Middle frontal gyrus (tissue), 1 donor: ENCODE results near the gene MAPK8IP3.

ENCODE experiments used
- DNase-seq: peaks from one replicate; pipeline ENCODE4 v3.0.0-alpha.2; 2015; ENCODE audit warnings: low spot score; ENCODE audit errors: extremely low spot score

Gene MAPK8IP3

DNA sequence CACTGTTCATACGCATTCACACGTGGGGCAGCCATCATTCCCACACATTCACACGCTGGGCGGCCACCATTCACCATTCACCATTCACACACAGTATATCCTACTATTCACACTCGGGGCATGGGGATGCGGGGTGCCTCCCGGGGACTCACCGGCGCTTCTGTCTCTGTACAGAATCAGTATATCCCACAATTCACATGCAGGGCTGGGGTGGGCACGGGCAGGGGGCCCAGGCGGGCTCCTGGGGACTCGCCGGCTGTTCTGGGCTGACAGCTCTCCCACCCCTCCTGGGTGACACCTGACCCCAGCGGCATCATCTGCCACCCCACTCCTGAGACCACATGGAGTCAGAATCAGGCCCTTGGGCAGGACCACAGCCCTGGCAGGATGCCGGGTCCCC lies 55.8 kb downstream of the MAPK8IP3 start:
- DNase-seq = no peak

DNA sequence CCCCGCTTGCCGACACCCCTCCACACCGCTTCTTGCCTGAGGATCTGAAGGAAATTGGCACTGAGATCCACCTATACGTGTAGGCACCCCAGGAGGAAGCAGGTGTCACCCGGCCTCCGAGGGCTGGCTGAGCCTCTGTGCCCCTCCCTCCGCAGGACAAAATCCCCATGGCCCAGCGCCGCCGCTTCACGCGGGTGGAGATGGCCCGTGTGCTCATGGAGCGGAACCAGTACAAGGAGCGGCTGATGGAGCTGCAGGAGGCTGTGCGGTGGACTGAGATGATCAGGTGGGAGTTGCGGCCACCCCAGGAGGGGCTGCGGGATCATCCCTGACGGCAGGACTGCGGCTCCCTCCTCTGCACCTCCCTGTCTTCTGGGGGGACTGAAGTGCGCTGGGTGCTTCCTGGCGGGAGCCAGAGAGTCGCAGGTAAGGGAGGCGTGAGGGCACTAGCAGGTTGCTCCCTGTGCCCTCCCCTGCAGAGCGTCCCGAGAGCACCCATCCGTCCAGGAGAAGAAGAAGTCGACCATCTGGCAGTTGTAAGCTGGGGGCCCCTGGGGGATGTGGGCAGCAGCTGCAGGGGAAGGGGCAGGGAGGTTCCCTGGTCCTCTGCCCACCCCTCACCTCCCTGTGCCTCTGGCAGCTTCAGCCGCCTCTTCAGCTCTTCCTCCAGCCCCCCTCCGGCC lies 56.3 kb downstream of the MAPK8IP3 start:
- no peak for DNase-seq

DNA sequence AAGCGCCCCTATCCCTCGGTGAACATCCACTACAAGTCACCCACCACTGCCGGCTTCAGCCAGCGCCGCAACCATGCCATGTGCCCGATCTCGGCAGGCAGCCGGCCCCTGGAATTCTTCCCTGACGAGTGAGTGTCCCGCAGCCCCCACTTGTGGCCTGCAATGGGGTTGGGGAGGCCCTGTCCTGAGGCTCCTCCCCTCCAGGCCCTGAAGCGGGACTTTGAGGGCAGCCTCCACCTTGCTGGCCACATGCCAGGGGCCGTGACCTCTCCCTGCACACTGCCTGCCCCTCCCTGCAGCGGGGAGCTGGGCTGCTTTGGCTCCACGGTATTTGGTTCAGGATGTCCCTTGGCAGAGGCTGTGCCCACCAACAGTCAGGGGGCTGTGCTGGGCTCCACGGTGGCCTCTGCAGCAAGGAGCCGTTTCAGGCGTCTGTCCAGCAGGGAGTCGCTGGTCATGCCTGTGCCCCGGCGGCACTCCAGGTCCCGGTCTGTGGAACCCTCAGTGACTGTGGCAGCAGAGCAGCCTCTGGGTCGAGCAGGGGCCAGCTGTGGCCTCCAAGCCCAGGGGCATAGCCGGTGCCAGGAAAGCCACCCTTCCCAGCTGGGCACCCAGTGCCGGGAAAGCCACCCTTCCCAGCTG lies 57.0 kb downstream of the MAPK8IP3 start:
- no peak for DNase-seq

DNA sequence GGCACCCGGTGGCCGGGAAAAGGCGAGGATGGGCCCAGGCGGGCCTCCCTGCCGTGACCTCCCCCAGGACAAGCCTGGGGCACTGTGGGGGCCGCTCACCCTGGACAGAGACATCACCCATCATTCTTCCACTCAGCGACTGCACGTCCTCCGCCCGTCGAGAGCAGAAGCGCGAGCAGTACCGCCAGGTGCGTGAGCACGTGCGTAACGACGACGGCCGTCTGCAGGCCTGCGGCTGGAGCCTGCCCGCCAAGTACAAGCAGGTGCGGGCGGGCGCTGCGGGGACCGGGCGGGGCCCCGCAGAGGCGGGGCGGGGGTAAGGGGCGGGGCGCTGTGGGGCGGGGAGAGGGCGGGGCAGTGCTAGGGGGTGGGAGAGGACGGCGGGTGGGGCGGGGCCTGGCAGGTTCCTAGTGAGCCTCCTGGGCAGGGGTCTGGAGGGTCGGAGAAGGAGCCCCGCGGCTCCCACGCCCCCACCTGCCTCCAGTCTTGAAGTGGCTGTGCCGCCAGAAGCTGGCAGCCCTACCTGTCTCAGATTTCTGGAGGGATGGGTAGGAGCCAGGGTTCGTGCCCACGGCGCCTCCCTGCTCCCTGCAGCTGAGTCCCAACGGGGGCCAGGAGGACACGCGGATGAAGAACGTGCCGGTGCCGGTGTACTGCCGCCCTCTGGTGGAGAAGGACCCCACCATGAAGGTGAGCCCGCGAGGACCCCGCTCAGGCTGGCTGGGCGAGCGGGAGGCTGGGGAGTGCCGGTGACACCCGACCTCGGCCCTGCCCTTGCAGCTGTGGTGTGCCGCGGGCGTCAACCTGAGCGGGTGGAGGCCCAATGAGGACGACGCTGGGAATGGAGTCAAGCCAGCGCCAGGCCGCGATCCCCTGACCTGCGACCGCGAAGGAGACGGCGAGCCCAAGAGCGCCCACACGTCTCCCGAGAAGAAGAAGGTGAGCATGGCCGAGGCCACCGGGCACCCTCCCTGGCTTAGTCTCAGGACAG lies 57.8 kb downstream of the MAPK8IP3 start:
- no peak for DNase-seq

DNA sequence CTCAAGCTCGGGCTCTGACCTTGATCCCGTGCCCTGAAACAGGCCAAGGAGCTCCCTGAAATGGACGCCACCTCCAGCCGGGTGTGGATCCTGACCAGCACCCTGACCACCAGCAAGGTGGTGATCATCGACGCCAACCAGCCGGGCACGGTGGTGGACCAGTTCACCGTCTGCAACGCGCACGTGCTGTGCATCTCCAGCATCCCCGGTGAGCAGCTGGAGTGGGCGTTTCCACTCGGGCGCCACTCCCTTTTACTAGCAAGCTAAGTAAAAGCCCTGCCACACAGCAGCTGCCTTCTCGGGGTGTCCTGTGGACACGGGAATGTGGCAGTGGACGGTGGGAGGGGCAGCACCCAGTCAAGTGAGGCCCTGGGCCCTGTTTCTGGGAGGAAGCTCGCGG lies 59.0 kb downstream of the MAPK8IP3 start:
- DNase-seq = no peak

DNA sequence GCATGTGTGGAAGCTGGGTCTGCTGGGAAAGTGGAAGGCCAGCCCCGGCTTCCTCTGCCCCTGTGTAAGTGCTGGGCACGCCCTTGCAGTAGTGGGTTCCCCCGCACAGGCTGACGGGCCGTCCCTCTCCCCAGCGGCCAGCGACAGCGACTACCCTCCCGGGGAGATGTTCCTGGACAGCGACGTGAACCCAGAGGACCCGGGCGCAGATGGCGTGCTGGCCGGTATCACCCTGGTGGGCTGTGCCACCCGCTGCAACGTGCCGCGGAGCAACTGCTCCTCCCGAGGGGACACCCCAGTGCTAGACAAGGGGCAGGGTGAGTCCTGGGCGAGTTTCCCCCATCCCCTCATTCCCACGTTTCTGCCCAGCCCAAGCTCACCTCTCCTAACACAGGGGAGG lies 59.8 kb downstream of the MAPK8IP3 start:
- DNase-seq = no peak

DNA sequence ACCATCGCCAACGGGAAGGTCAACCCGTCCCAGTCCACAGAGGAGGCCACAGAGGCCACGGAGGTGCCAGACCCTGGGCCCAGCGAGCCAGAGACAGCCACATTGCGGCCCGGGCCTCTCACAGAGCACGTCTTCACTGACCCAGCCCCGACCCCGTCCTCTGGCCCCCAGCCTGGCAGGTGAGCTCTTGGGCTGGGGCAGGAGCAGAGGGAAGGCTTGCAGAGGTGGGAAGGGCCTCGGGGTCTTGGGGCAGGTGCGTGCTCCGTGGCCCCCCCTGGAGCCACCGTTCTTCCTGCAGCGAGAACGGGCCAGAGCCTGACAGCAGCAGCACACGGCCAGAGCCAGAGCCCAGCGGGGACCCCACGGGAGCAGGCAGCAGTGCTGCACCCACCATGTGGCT lies 60.2 kb downstream of the MAPK8IP3 start:
- no peak for DNase-seq

DNA sequence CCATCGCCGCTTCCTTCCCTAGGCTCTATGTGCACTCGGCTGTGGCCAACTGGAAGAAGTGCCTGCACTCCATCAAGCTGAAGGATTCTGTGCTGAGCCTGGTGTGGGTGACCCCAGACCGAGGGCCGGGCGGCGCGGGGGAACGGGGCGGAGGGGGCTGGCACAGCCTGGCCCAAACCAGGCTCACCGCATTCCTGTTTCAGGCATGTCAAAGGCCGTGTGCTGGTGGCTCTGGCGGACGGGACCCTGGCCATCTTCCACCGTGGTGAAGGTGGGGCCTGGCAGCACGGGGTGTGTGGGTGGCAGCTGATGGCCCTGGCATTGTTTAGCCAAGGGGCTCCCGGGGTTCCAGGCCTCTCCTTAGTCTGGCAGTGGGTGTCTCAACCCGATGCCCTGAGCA lies 60.7 kb downstream of the MAPK8IP3 start:
- DNase-seq = no peak

DNA sequence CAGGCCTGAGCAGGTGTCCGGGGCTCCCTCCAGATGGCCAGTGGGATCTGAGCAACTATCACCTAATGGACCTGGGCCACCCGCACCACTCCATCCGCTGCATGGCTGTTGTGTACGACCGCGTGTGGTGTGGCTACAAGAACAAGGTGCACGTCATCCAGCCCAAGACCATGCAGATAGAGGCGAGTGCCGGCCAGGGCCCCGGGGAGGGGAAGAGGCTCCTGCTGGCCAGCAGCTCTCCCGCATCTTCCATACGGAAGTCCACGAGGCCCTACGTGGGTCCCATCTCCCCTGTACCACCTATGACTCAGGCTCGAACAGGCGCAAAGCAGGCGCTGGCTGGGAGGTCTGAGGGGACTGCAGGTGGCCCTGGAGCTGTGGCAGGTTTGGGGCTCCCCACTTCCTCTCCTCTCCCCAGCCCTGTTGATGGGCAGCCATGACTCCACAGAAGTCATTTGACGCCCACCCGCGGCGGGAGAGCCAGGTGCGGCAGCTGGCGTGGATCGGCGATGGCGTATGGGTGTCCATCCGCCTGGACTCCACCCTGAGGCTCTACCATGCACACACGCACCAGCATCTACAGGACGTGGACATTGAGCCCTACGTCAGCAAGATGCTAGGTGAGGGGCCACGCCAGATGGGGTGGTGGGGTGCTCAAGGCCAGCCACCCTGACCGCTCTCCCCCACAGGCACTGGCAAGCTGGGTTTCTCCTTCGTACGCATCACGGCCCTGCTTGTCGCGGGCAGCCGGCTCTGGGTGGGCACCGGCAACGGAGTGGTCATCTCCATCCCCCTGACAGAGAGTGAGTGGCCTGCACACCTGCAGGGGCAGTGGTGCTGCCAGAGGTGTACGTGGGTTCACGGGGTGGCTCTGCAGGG lies 61.4 kb downstream of the MAPK8IP3 start:
- DNase-seq = no peak

DNA sequence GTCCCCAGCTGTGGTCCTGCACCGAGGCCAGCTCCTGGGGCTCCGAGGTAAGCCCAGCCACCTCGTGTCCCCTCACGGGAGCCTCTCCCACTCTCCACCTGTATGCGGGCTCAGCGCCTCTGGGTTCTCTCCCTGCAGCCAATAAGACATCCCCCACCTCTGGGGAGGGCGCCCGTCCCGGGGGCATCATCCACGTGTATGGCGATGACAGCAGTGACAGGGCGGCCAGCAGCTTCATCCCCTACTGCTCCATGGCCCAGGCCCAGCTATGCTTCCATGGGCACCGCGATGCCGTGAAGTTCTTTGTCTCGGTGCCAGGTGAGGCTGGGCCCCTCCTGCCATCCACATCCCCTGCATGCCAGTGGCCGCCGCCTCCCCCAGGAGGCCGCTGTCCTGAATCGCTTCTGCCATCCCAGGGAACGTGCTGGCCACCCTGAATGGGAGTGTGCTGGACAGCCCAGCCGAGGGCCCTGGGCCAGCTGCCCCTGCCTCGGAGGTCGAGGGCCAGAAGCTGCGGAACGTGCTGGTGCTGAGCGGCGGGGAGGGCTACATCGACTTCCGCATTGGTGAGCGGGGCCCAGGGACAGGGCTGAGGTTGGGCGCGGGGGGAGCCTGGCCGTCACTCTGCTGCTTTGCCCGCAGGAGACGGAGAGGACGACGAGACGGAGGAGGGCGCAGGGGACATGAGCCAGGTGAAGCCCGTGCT lies 62.2 kb downstream of the MAPK8IP3 start:
- DNase-seq = no peak

DNA sequence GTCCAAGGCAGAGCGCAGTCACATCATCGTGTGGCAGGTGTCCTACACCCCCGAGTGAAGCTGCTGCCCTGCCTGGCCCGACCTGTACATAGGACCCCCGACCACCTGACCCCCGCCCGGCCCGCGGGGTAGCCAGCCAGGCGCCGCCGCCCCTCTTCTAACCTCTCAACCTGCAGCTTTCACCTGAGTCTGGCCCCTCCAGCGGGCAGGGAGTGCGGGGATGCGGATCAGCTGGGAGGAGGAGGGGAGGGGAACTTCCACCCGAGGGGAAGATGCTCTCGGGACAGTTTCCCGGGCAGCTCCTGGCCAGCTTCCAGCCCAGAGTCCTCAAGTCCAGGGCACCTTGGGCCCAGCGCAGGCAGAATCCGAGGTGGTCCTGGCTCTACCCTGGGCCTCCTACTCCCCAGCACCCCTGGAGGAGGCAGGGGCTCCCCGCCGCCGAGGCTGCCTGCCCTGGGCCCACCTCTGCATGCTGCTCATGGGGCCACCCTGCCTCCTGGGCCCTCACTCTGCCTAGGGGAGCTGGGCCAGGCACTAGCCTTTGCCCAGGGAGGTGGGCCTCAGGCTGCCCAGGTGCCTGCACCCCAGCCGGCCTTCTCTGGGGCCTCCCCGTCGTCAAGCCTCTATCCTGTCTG lies 62.9 kb downstream of the MAPK8IP3 start:
- no peak for DNase-seq

DNA sequence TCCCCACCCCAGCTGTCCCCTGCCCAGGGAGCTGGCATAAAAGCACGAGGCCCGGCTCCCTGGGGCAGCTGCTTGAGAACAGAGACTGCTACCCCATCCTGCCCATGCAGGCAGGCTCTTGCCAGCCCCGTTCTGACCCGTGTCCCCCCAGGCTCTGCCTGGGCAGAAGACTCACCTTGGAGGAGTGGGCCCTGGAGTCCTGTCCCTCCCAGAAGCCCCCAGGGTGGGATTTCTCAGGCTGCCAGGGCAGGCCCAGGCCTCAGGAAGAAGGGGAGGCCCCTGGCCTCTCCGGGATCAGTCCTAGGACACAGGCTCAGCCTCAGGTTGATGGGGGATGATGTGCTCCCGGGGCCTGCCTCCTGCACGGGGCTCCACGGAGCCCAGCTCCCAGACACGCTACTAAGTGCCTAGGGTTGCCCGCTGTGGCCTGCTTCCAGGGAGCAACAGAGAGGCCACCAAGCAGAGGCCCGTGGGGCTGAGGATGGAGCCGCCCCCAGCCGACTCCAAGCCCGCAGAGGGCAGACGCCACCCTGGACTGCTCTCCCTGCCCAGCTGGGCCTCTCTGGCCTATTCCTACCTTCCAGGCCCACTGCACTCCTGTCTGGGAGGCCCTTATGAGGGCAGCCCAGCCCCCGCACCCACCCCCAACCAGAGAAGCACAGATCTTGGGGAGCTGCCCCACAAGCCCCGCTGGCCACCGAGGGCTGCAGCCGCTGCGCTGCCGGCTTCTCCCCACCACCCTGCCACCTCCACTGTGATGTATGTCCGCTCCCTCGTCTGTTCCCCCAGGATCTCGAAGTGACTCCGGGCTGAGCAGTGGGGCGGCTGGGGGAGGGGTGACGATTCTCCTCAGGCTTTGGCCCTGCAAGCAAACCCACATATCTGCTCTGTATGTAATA lies 63.7 kb downstream of the MAPK8IP3 start:
- no peak for DNase-seq

DNA sequence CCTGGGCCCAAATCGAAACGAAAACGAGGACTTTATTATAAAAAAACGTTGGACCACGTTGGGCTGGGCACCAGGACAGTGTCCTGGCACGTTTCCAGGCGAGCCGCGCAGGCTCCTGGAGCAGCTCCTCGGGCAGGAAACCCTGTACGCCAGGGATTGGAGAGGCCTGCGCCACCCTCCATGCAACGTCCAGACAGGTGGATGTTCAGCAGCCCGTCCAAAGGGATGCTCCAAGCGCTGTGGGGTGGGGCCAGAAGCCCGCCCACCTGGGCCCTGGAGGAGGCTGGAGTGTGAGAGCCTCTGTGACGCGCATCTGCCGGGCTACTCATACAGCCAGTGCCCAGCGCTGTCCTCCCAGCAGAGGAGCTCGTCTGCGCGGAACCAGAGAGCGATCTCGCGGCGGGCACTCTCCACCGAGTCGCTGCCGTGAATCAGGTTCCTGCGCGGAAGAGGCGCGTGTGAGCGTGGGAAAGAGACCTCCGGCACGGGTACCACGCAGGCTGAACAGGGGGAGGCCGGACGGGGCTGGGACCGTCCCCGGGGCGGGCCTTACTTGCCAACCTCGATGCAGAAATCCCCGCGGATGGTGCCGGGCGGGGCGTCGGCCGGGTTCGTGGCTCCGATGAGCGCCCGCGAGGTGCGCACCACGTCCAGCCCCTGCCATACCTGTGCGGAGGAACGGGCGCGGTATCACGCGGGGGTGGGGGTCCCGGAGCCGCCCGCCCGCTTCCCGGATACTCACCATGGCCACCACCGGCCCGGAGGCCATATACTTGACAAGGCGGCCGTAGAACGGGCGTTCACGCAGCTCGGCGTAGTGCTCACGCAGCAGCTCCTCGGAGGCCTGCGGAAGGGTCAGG lies 64.6 kb downstream of the MAPK8IP3 start:
- DNase-seq = peak; percentile 59

DNA sequence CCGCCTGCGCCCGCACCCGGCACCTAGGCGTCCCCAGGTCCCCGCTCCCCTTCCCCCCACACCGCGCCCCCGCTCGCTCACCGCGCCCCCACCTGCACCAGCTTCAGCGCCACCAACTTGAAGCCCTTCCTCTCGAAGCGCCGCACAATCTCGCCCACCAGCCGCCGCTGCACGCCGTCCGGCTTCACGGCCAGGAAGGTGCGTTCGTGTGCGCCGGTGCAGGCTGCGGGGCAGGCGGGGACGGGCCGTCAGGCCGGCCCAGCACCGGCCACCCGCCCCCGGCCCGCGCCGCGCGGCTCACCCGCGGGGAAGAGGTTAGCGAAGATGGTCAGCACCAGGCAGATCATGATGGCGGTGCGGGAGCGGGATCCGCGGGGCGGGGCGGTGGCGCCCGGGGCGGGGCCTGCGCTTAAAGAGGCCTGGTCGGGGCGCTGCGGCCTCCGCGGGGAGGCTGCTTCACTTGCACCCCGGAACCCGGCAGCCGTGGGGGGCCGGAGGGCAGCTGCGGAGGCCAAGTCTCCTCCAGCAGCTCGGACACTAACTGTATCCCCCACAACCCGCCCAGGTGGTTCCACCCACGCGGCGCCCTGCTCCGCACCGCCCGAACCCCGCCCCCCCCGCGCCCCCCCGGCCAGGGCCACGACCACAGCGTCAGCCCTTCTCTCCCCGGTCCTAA lies 65.3 kb downstream of the MAPK8IP3 start, which contains the start of gene NME3:
Gene NME3 (minus strand): TSS at position 356 of the 676 bp plus-strand sequence. CDS start 9 bp downstream, at position 347.
- no peak for DNase-seq

DNA sequence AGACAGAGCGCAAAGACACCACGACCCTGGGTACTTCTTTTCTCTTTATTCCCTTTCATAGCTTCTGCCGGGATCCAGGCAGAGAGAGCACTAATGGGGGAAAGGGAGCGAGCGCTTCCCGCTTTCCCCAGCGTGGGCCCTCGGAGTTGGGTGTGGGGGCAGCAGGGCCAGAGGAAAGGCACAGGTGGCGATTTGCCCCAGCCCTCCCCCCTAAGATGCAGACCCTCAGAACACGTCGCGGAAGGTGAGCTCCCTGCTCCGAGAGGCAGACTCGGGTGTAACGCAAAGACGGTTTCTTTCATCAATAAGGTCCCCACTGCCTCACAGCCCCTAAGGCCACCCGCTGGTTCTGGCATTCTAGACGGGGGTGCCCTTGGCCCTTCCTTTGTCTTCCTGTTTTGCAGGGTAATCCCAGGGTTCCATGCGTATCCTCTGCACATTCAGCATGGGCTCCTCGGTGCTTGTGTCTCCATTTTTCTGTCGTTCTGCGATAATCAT lies 65.9 kb downstream of the MAPK8IP3 start:
- no peak for DNase-seq

DNA sequence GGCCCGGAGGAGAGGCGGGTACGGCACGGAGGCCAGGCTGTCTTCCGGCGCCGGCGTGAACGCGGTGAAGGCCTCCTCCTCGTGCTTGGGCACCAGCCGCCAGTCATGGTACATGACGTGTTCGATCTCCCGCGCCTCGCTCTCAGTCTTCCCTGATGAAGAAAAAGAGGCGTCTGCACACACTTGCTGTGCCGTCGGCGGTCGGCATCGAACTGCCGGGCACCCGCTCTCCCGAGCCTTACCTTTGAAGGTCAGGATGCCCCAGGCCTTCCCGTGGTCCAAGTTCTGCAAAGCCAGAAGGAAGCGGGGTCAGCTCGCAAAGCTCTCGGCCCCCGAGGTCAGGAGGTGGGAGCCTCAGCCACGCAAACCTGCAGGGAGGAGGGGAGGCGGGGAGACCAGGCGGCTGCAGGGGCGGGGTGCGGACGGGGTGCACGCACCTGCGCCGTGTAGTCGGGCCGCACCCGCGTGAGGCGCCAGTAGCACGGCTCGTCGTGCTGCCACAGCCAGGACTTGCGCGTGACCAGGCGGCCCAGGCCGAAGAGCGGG lies 66.4 kb downstream of the MAPK8IP3 start, which contains the start of gene EME2:
Gene EME2 (plus strand): TSS at position 449 of the 546 bp plus-strand sequence. CDS start 418 bp downstream, outside the sequence.
- no peak for DNase-seq
